HG02981 (cell line): ENCODE data around the gene PTPRB.
"Not testable (repeated sequence)": the region's sequence is repeated elsewhere in the genome, so short reads cannot be mapped to it uniquely, and the experiment has no call there.

ENCODE experiments used
- ATAC-seq: cut with Tn5 transposase; IDR thresholded peaks from one replicate; pipeline ENCODE4 v1.9.1; 2021; ENCODE audit warnings: mild to moderate bottlenecking, moderate library complexity; ENCODE audit not compliant: unreplicated experiment

Gene PTPRB

DNA sequence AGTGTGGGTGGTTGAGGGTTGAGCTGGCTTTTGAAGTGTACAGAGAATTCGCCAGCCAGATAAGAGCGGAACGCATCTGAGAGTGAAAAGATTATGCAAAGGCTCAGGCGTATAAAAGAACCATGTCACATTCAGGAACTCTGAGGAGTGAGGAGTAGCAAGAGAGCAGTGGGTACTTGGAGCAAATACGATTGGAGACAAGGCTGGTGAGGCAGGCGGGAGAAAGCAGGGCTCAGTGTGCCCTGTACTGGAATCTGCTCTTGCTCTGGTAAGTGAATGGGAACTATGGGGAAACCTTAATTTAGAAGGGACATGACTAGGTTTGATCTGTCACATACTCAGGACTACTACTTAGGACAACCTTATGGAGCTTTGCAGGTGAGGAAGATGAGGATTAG is 87.0 kb downstream of the PTPRB start:
- no peak for ATAC-seq

- ATAC-seq, result no peak
Observed at GRCh38 chr12:70549340-70550179, 87.7 kb downstream of the PTPRB start.

GRCh38 chr12:70543444-70543843 is 93.8 kb downstream of the PTPRB start:
- no peak for ATAC-seq

- ATAC-seq, result no peak
Observed at GRCh38 chr12:70540996-70541395, 96.2 kb downstream of the PTPRB start.

DNA sequence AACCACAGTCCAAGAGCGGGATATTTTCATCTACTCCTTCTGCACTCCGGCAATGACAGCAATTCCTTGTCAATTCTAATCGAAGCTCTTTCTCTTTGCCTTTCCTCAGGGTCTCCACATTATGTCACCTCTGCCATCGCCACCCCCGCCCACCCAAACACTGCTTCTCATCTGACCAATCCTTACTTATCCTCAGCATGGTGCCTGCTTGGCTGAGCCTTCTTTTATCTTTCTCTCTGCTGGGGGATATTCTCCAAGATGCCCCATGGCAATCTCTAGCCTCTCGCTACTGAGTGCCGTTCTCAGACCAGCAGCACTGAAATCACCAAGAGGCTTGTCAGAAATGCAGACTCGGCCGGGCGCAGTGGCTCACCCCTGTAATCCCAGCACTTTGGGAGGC is 100.6 kb downstream of the PTPRB start:
- no peak for ATAC-seq

GRCh38 chr12:70535896-70536374 is 101.3 kb downstream of the PTPRB start:
- ATAC-seq, result no peak

DNA sequence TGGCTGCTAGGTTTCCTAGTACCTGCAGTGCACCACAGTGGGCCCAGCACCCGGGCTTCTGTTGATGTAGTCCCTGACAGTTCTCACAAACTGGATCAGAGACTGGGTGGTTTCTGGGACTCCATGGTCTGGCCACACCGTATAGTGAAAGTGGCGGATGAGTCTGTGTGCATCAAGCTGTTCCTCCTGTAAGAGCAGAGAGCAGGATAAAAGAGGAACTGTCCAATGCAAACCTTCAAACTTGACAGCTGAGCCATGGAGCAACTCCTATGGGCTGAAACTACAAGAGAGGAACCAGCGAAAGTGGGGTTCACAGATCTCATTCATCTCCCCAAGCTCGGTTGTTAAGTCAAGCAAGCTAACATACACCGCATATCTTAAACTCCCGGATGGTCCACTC is 102.8 kb downstream of the PTPRB start:
- ATAC-seq, result no peak

DNA sequence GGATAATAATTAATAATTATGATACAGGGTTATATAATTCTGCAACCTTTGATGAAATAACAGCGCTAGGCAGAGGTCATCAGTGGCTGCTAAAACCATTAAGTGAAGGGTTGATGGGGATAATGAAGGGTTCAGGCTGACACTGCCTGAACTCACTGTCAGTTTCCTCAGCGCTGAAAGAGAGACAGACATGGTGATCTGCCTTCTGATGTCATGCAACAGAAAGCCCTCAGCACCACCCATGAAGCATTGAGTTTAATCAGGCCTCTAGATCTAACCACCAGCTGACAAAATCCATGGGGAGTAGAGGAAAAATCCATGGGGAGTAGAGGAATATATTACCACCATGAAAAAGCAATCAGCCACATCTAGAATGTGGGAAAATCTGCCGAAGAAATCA is 107.6 kb downstream of the PTPRB start:
- ATAC-seq, result no peak

DNA sequence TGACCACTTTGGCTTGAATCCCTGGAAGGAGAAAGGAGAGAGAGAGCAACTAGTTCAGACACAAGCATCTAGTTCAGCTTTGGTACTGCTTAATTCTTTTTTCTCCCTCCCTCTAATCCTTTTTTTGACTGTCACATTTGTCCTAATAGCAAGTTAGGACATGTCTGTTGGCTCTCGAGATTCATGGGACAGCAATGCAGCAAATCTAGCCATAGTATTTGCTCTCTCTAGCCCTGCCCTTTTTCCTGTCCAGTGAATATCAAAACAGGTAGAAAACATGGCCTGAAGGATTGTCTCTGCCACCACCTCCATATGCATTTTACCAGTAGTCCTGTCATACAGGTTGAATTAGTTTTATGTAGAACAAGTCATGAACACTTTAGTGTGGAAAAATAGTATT is 116.4 kb downstream of the PTPRB start:
- no peak for ATAC-seq

DNA sequence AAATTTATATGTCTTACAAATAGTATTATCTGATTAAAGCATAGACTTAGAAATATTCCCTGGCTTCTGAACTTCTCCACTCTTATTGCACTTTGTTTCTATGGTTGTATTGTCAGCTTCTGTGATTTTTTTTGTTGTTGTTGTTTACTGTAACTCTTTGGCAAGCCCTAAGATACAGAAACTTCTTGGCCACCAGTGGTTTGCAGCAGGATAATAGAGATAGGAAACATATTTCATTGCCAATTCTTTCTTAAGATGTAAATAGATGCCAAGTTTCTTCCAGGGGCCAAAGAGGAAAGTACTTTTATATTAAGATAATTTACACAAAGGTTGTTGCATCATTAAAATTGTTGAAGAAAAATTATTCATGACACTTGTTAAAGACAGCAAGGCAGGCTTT is 123.8 kb downstream of the PTPRB start:
- no peak for ATAC-seq

GRCh38 chr12:70508178-70508577 is 129.1 kb downstream of the PTPRB start:
- peak; percentile 88 for ATAC-seq

DNA sequence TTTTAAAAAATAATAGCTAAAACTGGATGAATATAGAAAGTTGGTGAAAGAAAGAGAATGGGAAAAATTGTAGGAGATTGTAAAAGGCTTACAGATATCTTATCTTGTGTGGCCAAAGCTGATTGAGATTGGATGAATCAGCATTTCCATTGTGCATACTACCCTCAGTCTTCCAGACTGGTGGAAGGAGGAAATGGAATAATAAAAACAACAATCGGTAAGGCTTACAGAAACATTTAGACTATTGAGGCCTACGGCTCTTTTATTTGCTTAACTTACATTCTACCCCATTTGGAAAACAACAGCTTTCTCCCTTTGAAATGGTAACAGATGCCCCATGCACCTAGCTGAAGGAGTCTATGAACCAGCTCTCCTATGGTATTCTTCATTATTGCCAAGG is 129.8 kb downstream of the PTPRB start:
- no peak for ATAC-seq

DNA sequence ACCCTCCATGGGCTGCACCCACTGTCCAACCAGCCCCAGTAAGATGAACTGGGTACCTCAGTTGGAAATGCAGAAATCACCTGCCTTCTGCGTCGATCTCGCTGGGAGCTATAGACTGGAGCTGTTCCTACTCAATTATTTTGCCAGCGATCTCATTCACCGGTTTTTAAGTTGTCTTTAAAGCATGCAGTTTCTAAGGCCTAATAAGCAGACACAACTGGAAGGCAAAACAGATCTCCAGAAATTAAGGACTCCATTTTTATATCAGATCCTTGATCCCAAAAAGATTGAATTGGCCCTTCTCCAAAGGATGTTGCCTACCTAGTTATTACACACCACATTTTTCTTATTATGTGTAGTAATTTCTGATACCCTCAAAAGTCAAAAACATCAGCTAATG is 139.7 kb downstream of the PTPRB start:
- no peak for ATAC-seq

DNA sequence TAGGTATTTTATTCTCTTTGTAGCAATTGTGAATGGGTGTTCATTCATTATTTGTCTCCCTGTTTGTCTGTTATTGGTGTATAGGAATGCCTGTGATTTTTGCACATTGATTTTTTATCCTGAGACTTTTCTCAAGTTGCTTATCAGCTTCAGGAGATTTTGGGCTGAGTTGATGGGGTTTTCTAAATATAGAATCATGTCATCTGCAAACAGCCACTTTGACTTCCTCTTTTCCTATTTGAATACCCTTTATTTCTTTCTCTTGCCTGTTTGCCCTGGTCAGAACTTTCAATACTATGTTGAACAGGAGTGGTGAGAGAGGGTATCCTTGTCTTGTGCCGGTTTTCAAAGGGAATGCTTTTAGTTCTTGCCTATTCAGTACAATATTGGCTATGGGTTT is 144.3 kb downstream of the PTPRB start:
- ATAC-seq, result not testable (repeated sequence)

DNA sequence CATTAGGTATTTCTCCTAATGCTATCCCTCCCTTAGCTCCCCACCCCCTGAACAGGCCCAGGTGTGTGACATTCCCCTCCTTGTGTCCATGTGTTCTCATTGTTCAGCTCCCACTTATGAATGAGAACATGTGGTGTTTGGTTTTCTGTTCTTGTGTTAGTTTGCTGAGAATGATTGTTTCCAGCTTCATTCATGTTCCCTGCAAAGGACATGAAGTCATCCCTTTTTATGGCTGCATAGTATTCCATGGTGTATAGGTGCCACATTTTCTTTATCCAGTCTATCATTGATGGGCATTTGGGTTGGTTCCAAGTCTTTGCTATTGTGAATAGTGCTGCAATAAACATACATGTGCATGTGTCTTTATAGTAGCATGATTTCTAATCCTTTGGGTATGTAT is 146.3 kb downstream of the PTPRB start:
- not testable (repeated sequence) for ATAC-seq

- ATAC-seq, result peak; percentile 67
Observed at GRCh38 chr12:70487440-70487839, 149.8 kb downstream of the PTPRB start.

GRCh38 chr12:70486588-70486987 is 150.6 kb downstream of the PTPRB start:
- ATAC-seq, result no peak

GRCh38 chr12:70485704-70486103 is 151.5 kb downstream of the PTPRB start:
- no peak for ATAC-seq

DNA sequence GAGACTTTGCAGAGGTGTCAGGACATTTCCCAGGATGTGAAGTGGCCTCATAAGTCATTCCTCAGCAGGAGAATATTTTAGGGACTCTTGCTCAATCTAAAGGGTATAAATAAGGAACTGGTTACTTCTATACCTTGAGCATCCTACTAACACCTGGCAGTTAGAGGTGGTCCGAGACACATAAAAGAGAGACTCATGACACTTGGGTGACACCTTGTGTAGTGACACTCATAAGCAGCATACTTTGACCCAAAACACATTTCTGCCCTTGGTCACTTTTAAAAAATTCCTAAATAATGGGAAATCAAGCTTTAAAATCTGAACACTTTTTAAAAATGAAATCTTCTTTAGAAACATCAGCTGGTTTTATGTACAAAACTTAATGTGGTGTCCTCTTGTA is 152.8 kb downstream of the PTPRB start:
- ATAC-seq, result no peak

DNA sequence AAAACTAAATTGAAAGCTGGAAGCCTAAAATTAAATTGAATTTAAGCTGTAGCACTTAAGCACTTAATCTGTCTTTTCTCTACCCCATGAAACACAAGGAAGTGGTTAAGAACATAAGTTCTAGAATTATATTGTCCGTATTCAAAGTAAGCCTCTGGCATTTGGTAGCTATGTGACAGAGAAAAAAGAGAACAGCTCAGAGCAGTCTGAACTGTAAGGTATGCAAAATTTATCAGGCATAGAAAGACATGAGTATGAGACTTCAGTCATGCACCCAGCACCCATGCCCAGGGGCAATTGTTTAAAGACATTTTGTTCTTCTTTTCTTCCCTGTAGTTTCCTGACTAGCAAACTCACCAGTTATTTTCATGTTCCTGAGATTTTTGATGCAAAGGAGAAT is 154.5 kb downstream of the PTPRB start:
- ATAC-seq, result no peak

- no peak for ATAC-seq
Observed at GRCh38 chr12:70469221-70469820, 167.9 kb downstream of the PTPRB start.

DNA sequence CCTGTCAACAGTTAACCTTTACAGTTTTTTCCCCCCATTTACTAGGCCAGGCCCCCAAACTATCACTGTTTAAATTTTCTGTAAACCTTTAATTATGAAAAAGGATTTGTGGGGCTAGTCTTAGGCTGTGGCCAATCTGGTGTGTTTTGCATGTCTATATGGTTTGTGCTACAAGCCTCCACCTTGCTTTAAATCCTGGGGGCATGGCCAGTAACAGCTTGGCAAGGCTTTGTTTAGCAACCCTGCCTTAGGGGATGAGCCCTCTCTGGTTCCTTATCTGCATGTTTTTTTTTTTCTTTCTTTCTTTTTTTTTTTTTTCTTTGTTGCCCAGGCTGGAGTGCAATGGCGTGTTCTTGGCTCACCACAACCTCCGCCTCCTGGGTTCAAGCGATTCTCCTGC is 168.5 kb downstream of the PTPRB start:
- no peak for ATAC-seq
